ENCODE results near the gene LINS1.
"Not testable (repeated sequence)": the region's sequence is repeated elsewhere in the genome, so short reads cannot be mapped to it uniquely, and the experiment has no call there.

The LINS1 gene

DNA sequence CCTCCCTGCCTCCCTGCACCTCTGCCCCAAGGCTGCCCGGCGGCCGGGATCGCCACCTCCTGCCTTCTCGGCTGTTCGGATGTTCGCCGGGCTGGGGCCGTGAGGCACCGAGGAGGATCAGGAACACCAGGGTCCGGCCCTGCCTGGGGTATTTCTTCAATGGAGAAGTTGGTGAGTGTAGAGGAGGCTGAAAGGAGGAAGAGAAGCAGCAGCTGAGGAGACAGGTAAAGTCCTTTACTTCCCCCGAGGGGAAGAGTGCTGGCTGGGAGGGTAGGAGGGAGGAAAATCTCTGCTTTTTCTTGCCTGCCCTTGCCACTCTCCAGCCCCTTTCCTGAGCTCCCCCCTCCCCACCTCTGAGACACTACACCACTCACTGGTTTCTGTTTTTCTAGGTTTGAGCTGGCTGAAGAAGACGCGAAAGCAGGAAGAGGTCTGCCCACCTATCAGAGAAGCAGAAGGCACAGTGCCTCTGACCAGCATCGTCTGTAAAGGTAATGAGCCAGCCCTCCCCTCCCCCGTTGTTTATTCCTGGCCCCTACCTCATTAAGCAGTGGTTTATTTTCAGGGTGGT lies 924 bp upstream of the LINS1 start:
- peak; percentile 14 for DNase-seq (ENCODE audit: low read depth)

DNA sequence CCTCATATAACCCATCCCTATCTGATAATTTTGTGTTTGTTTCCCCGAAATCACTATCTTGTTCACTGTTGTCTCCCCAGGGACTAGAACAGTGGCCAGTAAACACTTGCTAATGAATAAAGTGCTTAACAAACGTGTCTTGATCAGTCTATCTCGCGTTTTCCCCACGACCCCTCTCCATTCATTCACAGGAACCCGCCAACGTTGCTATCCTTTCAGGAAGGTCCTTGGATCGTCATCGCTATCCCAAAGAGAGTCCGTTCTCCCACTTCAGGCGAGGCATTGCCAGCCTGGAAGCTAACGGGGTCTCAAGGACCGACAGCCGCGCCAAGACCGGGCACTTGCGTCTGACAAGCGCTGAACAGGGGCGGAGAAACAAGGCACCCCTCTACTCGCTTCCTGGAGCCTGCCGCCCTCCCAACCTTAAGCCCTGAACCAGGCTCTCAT lies 344 bp downstream of the LINS1 start:
- no peak for DNase-seq (ENCODE audit: low read depth)

- no peak for DNase-seq (ENCODE audit: low read depth)
These were observed 821 bp downstream of the LINS1 start for GRCh38 chr15:100601163-100601562.

GRCh38 chr15:100598655-100599054 lies 3.3 kb downstream of the LINS1 start:
- DNase-seq (ENCODE audit: low read depth): no peak

GRCh38 chr15:100597862-100598261 lies 4.1 kb downstream of the LINS1 start:
- no peak for DNase-seq (ENCODE audit: low read depth)

GRCh38 chr15:100596792-100597191 lies 5.2 kb downstream of the LINS1 start:
- peak; percentile 88 for DNase-seq (ENCODE audit: low read depth)

- DNase-seq (ENCODE audit: low read depth): no peak
These were observed 6.0 kb downstream of the LINS1 start for GRCh38 chr15:100595964-100596363.

DNA sequence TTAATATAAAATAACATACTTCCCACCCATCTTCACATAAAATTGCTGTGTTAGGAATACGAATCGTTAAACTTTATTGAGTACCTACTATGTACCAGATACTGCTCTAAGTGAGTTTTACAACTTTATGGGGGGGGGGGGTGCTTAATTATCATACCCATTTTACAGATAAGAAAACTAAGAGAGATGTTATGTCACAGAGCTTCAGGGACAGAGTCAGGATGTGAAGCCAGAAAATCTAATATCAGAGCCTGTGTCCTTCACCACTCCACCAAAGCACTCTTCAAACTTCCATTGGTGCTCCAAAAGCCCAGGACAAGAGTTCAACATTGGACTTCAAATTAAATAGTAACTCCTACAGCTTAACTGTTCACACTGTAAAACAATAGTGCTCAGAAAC lies 8.6 kb downstream of the LINS1 start:
- DNase-seq (ENCODE audit: low read depth): no peak

- no peak for DNase-seq (ENCODE audit: low read depth)
These were observed 9.1 kb downstream of the LINS1 start for GRCh38 chr15:100592898-100593297.

GRCh38 chr15:100591835-100592234 lies 10.1 kb downstream of the LINS1 start:
- no peak for DNase-seq (ENCODE audit: low read depth)

DNA sequence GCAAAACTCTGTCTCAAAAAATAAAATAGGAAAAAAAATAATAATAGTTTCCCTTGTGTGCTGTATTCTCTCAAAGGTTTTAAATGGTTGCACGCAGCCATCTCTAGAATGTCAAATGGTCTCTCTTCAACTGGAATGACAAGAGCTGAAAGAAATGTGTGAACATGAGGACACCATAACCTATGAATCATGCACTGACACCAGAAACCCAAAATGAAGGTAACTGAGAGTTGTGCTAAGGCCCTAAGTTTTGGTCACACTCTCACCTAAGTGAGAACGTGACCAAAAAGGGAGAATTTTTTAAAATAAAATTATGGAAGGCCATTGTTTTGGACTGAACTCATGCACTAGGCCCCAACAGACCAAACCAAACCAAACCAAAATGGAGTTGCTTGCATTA lies 10.8 kb downstream of the LINS1 start:
- DNase-seq (ENCODE audit: low read depth): not testable (repeated sequence)

DNA sequence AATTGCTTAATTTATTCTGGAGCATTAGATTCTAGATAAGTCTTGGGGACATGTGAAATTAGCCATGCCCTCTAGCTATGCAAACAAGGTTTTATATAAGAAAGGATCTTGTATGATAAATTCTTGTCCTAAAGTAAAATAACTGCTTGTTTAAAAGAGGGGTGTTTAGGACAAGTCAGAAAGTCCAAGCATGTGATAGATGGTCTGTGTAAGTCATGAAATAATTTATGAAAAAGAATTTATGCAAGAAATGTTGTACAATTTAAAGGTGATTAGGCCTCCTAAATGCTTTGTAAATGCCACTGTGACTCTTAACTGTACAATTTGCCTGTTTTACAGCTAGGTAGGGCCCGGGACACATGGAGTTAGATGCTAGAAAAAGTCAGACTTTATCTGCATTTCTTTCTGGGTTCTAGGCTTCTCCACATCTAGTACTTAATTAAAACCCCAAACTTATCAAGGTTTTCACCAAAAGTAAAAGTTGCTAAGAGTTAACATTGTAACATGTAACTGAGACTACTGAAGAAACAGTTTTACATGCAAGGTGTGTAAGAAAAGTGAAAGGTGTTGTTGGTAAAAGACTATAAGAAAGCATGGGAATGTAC lies 13.2 kb downstream of the LINS1 start:
- DNase-seq (ENCODE audit: low read depth): no peak

DNA sequence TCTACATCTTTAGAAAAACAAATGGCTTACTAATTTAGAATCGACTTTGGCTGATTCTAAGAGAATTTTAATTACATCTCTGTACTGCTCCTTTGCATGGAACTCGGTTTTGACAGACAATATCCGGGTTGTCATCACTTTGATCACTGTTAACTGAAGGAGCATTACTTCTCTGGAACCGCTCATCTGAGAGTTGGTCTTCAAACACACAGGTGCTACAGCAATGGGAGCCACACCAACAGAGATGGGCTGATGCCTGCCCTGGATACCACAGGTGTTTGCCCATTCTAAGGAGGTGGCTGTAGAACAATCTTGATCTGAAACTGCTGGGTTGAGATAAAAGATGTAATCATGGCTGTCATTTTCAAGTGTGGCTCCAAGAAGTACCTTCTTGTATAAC lies 21.6 kb downstream of the LINS1 start:
- no peak for DNase-seq (ENCODE audit: low read depth)

DNA sequence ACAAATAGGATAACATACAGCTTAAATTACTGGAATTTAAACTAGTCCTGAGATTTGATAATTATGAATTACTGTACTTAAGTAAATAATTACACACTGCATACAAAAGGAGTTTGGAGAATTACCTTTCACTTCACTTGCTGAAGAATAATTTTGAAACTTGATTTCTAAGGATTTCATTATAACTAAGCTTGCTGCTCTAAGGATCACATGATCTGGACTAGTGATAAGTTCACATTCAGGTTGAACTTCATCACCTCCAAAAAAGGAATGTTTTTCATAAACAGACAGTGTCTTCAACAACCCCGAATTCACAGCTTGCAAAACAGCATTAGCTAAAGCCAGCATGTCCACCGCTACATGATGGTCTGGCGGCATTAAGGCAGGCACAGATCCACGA lies 28.5 kb downstream of the LINS1 start:
- no peak for DNase-seq (ENCODE audit: low read depth)

DNA sequence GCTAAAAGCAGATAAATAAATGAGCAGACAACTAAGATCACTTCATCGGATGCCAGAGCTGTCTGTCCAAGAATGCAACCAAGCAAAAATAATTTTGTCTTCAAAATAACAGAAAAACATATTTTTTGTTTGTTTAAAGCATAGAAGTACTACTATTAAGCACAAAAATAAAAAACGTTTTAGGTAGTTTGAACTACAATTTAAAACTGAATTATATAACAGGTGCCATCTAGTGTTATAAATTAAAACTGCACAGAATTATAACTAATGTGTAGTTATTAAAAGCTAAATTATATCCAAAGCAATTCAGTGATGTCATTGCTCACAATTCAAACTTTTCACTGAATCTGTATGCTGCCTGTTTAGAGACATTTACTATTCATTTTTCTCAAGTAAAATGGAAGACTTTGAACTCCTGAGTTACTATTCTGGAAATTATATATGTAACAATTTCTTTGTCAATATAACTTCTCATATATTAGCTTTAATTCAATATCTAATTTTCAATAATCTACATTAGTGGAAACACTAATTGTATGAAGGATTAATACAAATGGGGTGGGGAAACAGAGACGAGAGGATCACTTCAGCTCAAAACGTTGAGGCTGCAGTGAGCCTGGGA lies 29.5 kb downstream of the LINS1 start:
- DNase-seq (ENCODE audit: low read depth): no peak

GRCh38 chr15:100571592-100572167 lies 30.3 kb downstream of the LINS1 start:
- no peak for DNase-seq (ENCODE audit: low read depth)

DNA sequence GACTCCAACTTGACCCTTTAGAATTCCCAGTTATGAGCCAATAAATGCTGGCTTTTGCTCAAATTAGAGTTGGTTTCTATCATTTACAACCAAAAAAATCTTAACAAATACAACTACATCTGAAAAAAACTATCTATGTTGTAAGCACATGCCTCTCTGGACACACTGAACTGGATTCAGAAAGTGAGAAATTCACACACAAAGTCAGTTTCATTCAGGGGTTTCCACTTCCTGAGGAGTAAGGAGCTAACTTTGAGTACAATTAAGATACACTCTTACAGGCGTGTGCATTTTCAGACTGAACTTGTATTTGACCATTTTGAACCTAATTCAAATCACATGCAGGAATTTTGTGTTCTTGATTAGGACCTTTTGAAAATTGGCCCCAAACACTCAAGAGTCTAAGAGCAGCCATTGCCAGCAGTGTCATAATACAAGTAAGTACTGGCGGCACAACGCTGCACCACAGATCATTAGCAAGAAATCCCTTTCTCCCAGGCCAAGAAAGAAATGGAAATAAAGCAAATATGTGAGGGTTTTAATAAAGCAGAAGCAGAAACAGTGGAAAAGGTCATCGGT lies 31.2 kb downstream of the LINS1 start:
- DNase-seq (ENCODE audit: low read depth): no peak

DNA sequence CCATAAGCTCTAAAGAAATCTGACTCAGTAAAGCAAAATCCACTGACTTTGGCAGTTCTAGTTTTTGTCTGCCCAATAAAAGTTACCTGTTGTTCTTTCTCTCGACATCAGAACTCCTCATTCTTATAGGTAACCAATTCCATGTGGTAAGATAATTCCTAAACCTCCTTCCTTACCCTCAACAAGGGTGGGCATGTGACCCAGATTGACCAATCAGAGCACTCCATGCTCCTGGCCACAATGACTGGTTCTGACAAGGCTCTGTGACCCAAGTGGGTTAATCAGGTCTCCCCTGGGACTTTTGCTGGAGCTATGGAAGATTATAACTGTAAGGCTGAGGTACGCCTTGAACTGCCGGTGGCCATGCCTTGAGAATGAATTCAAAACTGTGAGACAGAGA lies 31.7 kb downstream of the LINS1 start:
- no peak for DNase-seq (ENCODE audit: low read depth)

GRCh38 chr15:100569391-100569790 lies 32.6 kb downstream of the LINS1 start:
- DNase-seq (ENCODE audit: low read depth): no peak

- no peak for DNase-seq (ENCODE audit: low read depth)
These were observed 34.9 kb downstream of the LINS1 start for GRCh38 chr15:100566850-100567628.

GRCh38 chr15:100565591-100565990 lies 36.4 kb downstream of the LINS1 start:
- DNase-seq (ENCODE audit: low read depth): no peak

- no peak for DNase-seq (ENCODE audit: low read depth)
These were observed 41.7 kb downstream of the LINS1 start for GRCh38 chr15:100560323-100560722.
